Activated CD4-positive, CD25-positive, alpha-beta regulatory T cell treated with anti-CD3 and anti-CD28 coated beads, Interleukin-2, amount 50 U/mL, for 72 hours (primary cell): Measurements from ENCODE around the gene TLX2.

Experiments
- DNase-seq: peaks from one replicate; pipeline ENCODE4 v3.0.0; 2021

Gene TLX2

GRCh38 chr2:74536166-74536950 is 22.1 kb downstream of the TLX2 start:
- DNase-seq, result no peak

DNA sequence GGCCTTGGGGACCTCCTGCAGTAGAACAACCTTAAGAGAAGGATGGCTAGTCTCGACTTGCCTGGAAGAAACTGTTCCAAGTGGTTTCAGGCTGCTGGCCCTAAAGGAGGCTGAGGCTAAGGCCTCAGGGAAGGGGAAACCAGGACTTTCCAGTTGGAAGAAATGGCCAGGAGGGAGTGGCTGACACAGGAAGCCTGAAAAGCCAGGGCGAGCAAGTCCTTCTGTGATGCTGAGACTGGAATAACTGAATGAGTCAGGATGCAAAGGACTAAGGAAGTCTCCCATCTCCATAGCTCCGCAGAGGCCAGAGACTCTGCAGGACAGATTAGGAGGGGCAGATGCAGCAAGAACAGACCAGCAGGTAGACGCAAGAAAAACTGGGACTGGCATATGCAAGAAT is 22.9 kb downstream of the TLX2 start:
- DNase-seq, result no peak

GRCh38 chr2:74538881-74539339 is 24.7 kb downstream of the TLX2 start:
- DNase-seq, result no peak

DNA sequence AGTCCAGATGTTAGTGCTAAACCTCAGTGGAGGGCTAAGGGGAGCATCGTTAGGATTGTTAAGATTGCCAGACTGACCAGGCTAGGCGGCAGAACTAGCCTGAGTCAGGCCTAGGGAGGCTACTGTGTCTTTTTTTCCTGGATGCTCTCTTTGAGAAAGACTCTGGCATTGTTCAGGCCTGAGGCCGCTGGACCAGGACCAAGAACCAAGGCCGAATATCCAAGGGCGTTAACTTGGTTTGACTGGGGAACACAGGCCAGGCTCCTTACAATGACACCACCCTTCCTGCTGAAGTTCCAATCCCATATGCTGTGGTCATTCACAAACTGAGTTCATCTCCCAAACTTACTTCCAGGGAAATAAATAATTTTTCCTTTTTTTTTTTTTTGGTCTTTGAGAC is 26.0 kb downstream of the TLX2 start:
- DNase-seq, result no peak

DNA sequence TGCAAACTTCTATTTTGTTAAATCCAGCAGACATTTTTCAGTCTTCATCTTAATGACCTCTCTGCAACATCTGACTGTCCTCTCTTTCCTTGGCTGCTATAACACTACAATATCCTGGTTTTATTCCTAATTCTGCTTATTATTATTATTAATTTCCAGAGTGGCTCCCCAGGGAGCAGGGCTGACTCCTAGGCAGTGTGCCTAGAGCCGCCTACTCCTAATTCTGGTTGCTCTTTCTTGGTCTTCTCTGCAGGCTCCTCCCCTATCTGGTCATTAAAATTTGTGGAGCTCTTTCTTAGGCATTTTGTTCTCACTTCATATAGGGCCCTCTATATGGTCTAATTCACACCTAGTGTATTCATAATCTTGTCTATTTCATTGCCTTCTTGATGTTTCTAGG is 28.7 kb downstream of the TLX2 start:
- DNase-seq, result no peak

DNA sequence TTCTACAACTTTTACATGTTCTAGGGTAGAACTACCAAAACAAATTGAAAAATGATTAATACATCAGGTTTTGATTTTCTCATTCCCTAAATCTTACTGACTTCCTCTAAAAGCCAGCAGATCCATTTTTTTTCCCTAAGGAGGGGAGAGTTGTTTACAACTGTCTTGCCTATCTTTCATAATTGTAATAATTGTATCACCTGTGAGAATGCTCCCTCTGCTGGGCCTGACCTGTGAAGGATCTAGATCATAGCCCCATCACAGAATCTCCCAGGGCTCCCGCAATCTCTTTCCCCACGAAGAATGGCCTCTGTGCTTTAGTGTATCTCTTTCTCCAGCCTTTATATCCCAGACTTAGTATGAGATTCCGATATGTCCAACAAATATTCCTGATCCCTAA is 30.4 kb downstream of the TLX2 start:
- no peak for DNase-seq

DNA sequence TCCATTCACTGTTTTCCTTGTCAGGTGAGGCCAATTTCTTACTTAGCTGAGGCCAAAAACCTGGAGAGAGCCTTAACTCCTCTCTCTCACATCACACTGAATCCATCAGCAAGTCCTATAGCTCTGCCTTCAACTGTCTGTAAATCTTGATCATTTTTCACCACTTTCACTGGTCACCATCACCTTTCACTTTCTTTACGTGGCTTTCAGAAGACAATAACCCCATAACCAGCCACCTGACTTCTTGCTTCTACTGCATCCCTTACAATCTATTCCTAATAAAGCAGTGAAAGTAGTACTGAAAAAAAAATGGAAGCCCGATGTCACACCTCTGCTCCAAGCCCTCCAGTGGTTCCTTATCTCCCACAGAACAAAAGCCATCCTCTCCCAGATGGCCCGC is 31.8 kb downstream of the TLX2 start:
- DNase-seq, result no peak

GRCh38 chr2:74548285-74548899 is 34.1 kb downstream of the TLX2 start:
- DNase-seq, result no peak

DNA sequence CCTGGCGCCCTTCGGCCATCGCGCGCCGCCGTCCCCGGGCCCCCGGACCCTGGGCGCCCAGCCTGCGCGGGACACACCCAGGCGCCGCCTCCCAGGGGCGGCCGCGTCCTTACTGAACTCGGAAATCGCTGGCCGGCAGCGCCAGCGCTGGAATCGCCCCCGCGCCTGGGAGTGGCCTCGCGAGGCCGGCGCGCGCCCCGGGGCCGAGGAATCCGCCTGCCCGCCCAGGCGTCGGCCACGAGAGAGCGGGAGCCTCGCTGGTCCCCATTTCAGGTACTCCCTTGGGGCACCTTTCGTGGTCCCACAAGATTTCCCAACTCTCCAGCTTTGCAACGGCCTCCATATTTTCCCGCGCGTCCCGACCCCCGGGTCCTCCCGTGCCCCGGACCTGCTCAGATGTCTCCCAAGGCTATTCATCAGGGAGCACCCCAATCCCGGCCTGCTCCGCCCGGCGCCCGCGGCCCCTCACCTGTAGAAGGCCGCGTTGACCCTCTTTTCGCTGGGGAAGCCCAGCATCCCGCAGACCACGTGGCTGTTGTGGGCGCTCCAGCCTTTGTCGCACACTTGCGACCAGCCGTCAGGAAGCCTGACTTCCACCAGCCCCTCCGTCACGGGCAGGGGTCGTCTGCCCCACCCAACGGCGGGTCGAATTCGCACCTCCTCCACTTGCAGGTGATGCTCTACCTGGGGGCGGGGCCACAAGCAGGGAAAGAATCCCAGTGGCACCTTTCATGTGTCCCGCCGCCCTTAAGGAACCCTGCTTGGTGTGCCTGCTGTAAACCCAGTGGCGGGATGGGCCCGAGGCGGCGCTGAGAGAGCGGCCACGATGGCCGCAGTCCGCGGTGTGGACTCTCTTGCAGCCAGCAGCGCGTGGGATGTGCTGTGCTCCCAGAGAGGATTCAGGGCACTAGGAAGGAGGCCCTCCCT is 34.9 kb downstream of the TLX2 start:
- DNase-seq, result no peak

DNA sequence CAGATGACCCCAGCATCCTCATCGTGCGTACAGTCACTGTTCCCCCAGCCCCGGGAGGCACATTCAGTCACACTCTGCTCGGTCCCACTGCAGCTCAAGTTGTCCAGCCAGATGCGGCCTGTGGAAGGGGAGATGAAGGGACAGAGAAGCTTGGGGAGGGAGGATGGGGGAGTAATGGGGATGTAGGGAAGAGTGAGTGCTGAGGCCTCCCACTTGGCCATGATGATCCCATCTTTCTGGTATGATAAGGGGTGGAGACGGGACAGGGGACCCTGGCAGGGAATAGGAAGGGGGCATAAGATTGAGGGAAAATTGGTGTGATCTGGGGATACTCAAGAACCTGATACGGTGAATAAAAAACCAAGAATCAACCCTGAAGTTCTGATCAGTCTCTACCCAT is 36.0 kb downstream of the TLX2 start:
- DNase-seq, result no peak

GRCh38 chr2:74551530-74551929 is 37.3 kb downstream of the TLX2 start:
- DNase-seq, result no peak

GRCh38 chr2:74551942-74552913 is 38.0 kb downstream of the TLX2 start:
- DNase-seq, result no peak

DNA sequence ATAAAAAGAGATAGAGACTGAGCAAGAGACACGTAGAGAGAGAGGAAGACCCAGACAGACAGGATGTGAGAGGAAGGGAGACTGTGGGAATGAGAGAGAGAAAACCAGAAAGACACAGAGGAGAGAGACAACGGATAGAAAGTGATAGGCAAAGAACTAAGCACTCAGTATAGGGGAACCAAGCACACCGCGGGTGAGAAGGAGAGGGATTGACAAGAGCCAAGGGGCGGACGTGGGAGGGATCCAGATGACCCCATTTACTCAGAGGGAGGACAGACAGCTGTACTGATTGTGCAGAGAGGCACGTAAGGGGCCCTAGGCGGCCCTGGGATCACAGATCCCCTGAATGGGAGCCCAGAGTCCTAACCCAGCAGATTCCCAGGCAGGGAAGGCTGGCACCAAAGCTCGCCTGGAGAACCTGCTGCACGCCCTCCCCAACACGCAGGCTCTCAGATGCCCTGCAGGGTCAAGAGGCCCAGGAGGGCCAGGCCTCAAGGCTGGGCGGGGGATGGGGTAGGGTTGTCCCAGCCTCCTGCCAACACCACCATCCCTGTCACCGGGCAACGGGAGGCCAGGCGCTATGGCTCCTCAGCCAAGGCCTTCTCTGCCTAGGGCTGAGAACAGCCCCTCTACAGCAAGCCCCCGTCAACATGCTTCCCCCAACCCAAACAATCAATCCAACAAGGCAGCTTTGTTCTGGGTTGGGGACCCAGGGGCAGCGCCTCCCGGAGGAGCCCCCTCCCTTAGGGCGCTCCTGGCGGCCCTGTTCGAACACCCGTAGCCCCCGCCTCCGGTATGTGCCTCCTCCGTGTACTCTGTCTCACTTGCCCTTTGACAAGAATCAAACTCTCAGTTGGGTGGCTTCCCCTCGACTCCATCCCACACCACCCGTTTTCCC is 38.9 kb downstream of the TLX2 start:
- DNase-seq, result no peak

DNA sequence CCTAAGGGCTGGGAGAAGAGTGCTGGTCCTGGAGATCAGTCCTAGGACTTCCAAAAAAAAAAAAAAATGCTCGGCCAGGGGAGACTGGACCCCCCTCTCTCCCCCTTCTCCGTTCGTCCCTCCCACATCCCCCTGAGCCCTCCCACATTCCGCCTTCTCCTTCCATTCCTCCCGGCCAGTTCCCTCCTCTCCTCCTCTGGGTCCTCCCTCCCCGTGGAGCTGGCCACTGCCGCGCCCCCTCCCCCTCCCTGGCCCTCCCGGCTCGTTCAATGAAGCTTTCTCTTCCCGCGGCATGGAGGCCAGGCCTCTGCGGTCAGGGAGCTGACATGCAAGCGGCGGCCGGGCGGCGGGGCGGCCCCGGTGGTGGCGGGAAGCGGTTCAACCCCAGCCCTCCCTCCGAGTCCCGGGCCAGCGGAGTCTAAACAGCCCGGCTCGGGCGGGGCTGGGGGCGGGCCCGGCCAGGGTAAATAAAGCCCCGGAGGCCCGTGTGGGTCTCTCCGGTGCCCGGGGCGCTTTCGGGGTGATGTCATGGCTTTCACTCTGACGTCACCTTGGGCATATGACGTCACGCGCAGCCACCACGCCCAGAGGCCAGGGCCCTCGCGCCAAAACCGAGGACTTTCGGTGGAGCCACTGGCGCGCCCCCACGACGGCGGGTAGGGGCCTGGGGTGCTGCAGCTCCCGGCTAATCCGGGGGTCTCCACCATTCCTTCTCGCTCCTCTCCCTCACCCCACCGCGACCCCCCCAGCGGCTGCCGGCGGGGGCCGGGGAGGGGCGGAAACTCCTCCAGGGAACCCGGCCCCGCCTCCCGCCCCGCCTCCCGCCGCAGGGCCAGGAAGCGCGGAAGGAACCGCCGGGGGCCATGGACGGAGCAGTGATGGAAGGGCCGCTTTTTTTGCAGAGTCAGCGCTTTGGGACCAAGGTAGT is 39.9 kb downstream of the TLX2 start, which contains the start of the genes DOK1 and LOXL3:
Gene DOK1, plus strand, starts transcription at position 829 of the 928 bp plus-strand sequence. Its CDS starts 35 bp downstream, at position 864.
Gene LOXL3, minus strand, starts transcription at position 51 of the 928 bp plus-strand sequence. CDS start 1,308 bp downstream, outside the sequence.
- DNase-seq, result peak; percentile 80

DNA sequence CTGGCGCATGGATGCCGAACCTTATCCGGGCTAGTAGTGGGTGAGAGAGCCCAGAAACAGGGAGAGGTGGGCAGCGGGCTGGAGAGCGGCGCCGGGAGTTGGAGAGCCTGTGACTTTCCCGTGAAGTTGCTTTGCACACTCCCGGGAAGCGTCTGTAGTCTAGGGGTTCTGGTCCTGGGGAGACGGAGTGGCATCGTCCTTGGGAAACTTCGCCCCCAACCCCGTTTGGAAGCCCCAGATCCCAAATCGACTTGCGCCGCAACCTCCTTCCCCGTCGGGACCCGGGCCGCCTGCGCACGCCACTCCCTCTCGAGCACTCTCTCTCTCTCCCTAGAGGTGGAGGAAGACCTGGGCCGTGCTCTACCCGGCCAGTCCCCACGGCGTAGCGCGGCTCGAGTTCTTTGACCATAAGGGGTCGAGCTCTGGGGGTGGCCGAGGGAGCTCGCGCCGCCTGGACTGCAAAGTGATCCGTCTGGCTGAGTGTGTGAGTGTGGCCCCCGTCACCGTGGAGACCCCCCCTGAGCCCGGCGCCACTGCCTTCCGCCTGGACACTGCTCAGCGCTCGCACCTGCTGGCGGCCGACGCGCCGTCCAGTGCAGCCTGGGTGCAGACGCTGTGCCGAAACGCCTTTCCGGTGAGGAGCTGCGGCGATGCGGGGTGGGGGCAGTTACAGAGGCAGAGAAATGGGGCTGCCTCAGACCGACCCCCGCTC is 40.7 kb downstream of the TLX2 start:
- peak; percentile 57 for DNase-seq

DNA sequence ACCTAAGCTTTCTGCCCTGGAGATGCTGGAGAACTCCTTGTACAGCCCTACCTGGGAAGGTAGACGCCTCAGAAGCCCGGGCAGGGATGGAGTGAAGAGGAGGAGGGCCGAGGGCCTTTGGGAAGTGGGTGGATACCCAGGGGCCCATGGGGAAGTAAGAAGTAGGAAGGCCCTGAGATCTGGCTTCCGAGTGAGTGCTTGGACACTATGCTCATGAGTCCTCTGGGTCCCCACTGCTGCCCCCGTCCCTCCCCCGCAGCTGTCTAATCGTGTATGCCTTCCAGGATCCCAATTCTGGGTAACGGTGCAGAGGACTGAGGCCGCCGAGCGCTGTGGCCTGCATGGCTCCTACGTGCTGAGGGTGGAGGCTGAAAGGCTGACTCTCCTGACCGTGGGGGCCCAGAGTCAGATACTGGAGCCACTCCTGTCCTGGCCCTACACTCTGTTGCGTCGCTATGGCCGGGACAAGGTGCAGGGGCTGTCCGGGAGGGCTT is 41.4 kb downstream of the TLX2 start:
- DNase-seq, result no peak

- DNase-seq, result no peak
Measured at GRCh38 chr2:74556159-74556558, 41.9 kb downstream of the TLX2 start.

DNA sequence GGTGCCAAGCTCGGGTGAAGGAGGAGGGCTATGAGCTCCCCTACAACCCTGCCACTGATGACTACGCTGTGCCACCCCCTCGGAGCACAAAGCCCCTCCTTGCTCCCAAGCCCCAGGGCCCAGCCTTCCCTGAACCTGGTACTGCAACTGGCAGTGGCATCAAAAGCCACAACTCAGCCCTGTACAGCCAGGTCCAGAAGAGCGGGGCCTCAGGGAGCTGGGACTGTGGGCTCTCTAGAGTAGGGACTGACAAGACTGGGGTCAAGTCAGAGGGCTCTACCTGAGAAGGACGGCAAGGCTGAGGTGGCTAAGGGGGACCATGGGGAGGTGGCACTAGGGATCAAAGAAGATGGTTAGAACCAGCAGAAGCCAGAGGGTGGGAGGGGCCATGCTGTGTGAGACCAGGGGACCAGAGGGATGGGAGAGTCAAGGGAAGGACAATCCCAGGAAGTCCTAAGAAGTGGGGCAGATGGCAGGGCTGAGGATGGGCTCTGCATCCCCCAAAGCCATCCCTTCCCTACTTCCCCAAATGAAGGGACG is 42.7 kb downstream of the TLX2 start:
- DNase-seq, result no peak
